GM06990 (cell line): ENCODE results near the gene KRTAP10-8.

Experiments used
- DNase-seq: peaks from one replicate; pipeline ENCODE4 v3.0.0-alpha.2; 2011; ENCODE audit not compliant: insufficient read length; ENCODE audit errors: extremely low read depth
- H3K27me3 ChIP-seq: replicated peaks from 2 replicates; pipeline ENCODE4 v1.6.0; 2011; ENCODE audit warnings: low read length; ENCODE audit not compliant: control insufficient read depth, insufficient read depth
- H3K36me3 ChIP-seq: 2 replicates; pipeline ENCODE4 v1.5.1; 2011; ENCODE audit warnings: low read length; ENCODE audit not compliant: control insufficient read depth, insufficient read depth
- H3K4me3 ChIP-seq: replicated peaks from 2 replicates; pipeline ENCODE4 v1.5.1; 2011; ENCODE audit warnings: low read depth, mild to moderate bottlenecking, control low read depth, low read length
- TF ChIP-seq, protein P1 (sequence below): IDR thresholded peaks from 2 replicates; pipeline ENCODE4 v1.5.1; 2011; ENCODE audit warnings: low read length, control low read depth, mild to moderate bottlenecking, inconsistent platforms; ENCODE audit not compliant: insufficient read depth, poor library complexity, severe bottlenecking

Gene KRTAP10-8

GRCh38 chr21:44612029-44612486 is at the start of gene KRTAP10-8:
Gene KRTAP10-8, plus strand, starts transcription at chr21:44612079. Its CDS starts 22 bp downstream, at chr21:44612101.
- no peaks in the 10 kb centered on the region for H3K27me3 ChIP-seq
- no peak for DNase-seq
- no peaks in the 10 kb centered on the region for H3K36me3 ChIP-seq
- TF ChIP-seq, protein P1, sequence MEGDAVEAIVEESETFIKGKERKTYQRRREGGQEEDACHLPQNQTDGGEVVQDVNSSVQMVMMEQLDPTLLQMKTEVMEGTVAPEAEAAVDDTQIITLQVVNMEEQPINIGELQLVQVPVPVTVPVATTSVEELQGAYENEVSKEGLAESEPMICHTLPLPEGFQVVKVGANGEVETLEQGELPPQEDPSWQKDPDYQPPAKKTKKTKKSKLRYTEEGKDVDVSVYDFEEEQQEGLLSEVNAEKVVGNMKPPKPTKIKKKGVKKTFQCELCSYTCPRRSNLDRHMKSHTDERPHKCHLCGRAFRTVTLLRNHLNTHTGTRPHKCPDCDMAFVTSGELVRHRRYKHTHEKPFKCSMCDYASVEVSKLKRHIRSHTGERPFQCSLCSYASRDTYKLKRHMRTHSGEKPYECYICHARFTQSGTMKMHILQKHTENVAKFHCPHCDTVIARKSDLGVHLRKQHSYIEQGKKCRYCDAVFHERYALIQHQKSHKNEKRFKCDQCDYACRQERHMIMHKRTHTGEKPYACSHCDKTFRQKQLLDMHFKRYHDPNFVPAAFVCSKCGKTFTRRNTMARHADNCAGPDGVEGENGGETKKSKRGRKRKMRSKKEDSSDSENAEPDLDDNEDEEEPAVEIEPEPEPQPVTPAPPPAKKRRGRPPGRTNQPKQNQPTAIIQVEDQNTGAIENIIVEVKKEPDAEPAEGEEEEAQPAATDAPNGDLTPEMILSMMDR = no peak
- no peak within 1 kb of the TSS for H3K4me3 ChIP-seq

DNA sequence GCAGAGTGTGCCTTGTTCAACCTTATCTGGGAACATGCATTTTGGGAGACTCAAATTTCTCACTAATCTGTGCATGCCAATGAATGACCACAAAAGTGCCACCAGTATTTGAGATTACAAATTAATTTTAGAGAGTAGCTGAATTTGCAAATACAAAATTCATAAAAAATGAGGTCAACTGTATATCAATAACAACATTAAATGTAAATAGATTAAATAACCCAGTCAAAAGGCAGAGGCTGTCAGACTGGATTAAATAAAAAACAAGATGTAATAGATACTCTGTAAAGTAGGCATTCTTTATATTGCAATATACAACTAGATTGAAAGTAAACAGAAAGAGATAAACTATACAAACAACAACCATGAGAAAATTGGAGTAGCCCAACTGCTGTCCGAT is 47.8 kb upstream of the KRTAP10-8 start:
- Histone ChIP-seq H3K36me3 (no peaks in the 10 kb centered on the region), H3K27me3 (no peaks in the 10 kb centered on the region), H3K4me3 (no peak overlapping the region)
- no peak for DNase-seq
- TF ChIP-seq, protein P1 = no peak

DNA sequence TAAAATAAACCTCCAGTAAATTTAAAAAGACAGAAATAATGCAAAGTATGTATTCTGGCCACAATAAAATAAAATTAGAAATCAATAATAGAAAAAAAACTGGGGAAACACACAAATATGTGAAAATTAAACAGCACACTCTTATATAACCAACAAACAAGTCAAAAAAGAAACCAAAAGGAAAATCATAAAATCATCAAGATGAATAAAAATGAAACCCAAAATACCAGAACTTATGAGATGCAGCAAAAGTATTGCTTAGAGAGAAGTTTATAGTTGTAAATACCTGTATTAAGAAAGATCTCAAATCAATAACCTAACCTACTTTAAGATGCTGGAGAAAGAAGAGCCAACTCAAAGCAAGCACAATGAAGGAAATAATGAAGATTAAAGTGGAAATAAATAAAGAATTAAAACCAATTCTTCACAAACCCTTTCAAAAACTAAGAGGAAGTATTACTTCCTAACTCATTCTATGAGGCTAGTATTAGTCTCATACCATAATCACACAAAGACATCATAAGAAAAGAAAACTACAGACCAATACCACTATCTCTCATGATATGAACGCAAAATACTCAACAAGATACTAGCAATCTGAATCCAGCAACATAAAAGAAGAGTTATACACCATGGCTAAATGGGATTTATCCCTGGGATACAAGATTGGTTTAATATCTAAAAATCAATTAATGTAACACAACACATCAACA is 46.8 kb upstream of the KRTAP10-8 start:
- TF ChIP-seq, protein P1 = no peak
- H3K36me3 ChIP-seq = no peaks in the 10 kb centered on the region
- H3K4me3 ChIP-seq = no peak overlapping the region
- DNase-seq = no peak
- no peaks in the 10 kb centered on the region for H3K27me3 ChIP-seq

- DNase-seq = no peak
- Histone ChIP-seq H3K4me3 (no peak overlapping the region), H3K36me3 (no peaks in the 10 kb centered on the region), H3K27me3 (no peaks in the 10 kb centered on the region)
- TF ChIP-seq, protein P1 = no peak
Observed at GRCh38 chr21:44566403-44566802, 45.5 kb upstream of the KRTAP10-8 start.

GRCh38 chr21:44567481-44568171 is 44.3 kb upstream of the KRTAP10-8 start:
- Histone ChIP-seq H3K4me3 (no peak overlapping the region), H3K36me3 (no peaks in the 10 kb centered on the region), H3K27me3 (no peaks in the 10 kb centered on the region)
- DNase-seq = no peak
- TF ChIP-seq, protein P1 = no peak
